Body of pancreas (tissue), 4 donors: ENCODE data around the gene FAM43B.

Experiments used
- POLR2A ChIP-seq, 3 donors: fragments of 450-650 bp; IDR thresholded peaks; one replicate each; pipeline ENCODE4 v1.6.1; 2016; ENCODE audit warnings: antibody characterized with exemption in 3 of 3, mild to moderate bottlenecking in 2 of 3
- TF ChIP-seq, protein P1 (sequence below), 7 experiments: fragments of 450-650 bp in 4 of 7; fragments of 200-600 bp in 3 of 7; sonication (generic) in 3 of 7; IDR thresholded peaks; one replicate each; pipeline ENCODE4 v1.5.1; 2016 to 2019; ENCODE audit warnings: antibody characterized with exemption in 7 of 7

DNA sequence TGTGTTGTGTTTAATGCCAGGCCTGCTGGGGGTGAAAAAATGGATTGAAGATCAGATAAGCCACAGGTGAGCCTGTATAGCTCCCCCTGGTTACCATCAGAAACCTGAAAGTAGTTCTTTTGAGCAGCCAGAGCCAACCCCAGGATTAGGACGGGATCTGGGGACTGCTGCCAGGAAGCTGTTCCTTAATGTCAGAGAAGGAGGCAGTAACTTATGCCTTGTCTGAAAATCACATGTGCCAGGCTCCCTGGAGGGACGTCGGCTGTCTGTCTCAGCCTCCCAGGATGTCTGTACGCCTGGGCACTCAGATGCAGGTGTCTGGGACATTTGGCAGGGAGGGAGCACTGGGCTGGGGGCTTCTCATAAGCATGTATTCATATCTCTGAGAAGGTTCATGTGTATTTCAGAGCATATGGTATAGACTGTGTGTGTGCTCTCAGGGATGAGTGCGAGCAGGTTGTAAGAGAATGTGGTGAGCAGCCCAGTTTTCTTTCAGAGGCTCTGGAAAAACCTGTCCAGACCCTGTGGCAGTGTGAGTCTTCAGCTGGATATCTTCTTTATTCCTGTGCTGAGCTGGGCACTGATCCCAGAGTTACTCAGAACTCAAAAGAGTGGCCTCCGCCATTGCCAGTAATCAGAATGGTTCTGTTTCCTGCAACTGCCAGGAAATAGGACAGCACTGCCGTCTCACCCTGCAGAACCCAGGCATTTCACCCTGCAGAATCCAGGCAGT lies 2.8 kb downstream of the FAM43B start:
- no peak for TF ChIP-seq POLR2A (IDR thresholded peaks at IDR 0.05)
- TF ChIP-seq, protein P1, sequence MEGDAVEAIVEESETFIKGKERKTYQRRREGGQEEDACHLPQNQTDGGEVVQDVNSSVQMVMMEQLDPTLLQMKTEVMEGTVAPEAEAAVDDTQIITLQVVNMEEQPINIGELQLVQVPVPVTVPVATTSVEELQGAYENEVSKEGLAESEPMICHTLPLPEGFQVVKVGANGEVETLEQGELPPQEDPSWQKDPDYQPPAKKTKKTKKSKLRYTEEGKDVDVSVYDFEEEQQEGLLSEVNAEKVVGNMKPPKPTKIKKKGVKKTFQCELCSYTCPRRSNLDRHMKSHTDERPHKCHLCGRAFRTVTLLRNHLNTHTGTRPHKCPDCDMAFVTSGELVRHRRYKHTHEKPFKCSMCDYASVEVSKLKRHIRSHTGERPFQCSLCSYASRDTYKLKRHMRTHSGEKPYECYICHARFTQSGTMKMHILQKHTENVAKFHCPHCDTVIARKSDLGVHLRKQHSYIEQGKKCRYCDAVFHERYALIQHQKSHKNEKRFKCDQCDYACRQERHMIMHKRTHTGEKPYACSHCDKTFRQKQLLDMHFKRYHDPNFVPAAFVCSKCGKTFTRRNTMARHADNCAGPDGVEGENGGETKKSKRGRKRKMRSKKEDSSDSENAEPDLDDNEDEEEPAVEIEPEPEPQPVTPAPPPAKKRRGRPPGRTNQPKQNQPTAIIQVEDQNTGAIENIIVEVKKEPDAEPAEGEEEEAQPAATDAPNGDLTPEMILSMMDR (IDR thresholded peaks at IDR 0.05): no peak
